Stomach smooth muscle (tissue), 2 donors: Measurements from ENCODE around the gene MCCC1.
"Not testable (repeated sequence)": the region's sequence is repeated elsewhere in the genome, so short reads cannot be mapped to it uniquely, and the experiment has no call there.

Source experiments
- H3K27ac ChIP-seq: one replicate; pipeline ENCODE4 v1.7.0; 2013; ENCODE audit warnings: mild to moderate bottlenecking, low read length, inconsistent platforms
- H3K27me3 ChIP-seq, 2 donors: one replicate each; pipeline ENCODE4 v1.7.0; 2013; ENCODE audit warnings: low read length in 2 of 2; ENCODE audit not compliant: insufficient read depth in 2 of 2, control insufficient read depth in 1 of 2
- H3K36me3 ChIP-seq, 2 donors: one replicate each; pipeline ENCODE4 v1.7.0; 2013; ENCODE audit warnings: low read length in 2 of 2; ENCODE audit not compliant: control insufficient read depth in 2 of 2, insufficient read depth in 2 of 2
- H3K4me1 ChIP-seq: one replicate; pipeline ENCODE4 v1.7.0; 2013; ENCODE audit warnings: low read length; ENCODE audit not compliant: control insufficient read depth, insufficient read depth
- H3K4me3 ChIP-seq, 2 donors: one replicate each; pipeline ENCODE4 v1.7.0; 2013; ENCODE audit warnings: low read length in 2 of 2
- H3K9ac ChIP-seq, 2 donors: one replicate each; pipeline ENCODE4 v1.7.0; 2013; ENCODE audit warnings: low read length in 2 of 2, mild to moderate bottlenecking in 1 of 2
- H3K9me3 ChIP-seq, 2 donors: one replicate each; pipeline ENCODE4 v1.7.0; 2013; ENCODE audit warnings: low read length in 2 of 2; ENCODE audit not compliant: control insufficient read depth in 2 of 2
- donor health status: healthy.
- donor health status: Pancreatic carcinoma.

MCCC1 gene

DNA sequence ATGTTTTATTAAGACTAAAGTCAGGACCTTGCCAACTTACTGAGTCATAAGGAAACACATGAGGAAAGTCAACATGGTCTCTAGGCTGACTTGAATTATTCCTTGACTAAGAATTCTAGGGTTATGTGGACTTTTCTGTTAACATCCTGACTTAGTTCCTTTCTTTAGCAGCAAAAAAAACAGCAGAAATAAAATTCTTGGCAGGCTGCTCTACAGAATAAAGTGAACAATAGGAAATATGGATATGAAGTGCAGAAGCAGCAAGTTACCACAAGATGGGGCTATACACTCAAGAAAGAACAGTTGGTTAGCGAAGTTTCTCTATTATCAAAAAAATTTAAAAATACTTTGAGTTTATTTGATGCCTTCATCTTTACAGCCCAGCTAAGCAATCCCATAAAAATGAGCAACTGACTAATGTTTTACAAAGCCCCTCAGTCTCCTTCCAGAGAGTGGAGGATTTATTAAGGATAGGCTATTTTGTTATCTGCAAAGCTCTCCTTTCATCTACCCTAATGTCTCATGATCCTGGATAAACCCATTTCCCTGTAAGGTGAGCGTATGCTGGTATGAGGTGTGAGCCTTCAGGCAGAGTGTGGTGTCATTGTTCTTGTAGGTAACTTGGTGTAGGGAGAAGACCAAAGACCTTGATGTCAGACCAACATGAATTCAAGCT is 23.1 kb upstream of the MCCC1 start:
- Histone ChIP-seq H3K9me3 (no peaks in the 10 kb centered on the region), H3K4me1 (no peaks in the 10 kb centered on the region), H3K27ac (no peak overlapping the region), H3K27me3 (no peaks in the 10 kb centered on the region), H3K9ac (no peak overlapping the region), H3K36me3 (no peaks in the 10 kb centered on the region), H3K4me3 (no peak overlapping the region)

DNA sequence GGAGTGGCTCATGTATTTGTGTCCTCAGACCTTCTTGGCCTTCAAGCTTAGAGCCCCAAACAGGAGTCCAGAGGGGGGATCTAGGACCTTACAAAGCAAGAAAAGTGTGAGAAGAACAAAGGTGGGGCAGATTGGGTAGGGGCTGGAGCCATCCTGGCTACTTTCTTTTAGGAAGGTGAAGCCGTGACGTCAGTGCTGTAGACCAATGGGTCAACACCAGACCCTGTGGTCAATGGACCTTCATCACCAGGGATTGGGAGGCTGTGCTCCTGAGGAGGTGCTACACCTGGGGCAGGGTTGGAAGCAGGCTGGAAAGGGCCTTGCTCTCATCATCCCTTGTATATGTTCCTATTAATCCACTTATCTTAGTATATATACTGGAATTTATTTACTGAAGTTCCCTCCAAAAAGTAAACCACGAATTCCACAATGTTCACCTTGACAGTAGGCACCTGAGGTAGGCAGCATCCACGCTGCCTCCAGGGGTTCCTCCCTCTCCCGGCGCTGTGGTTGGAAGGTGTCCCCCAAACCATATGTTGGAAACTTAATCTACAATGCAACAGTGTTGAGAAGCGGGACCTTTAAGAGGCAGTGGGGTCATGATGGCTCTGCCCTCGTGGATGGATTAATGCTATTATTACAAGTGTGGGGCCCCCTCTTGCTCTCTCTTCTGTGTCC is 21.4 kb upstream of the MCCC1 start:
- Histone ChIP-seq H3K27me3 (peaks cover 3 to 4% of the 10 kb centered on the region in 2 donors), H3K36me3 (no peaks in the 10 kb centered on the region), H3K27ac (no peak overlapping the region), H3K4me1 (no peaks in the 10 kb centered on the region), H3K4me3 (no peak overlapping the region), H3K9me3 (no peaks in the 10 kb centered on the region), H3K9ac (no peak overlapping the region)

DNA sequence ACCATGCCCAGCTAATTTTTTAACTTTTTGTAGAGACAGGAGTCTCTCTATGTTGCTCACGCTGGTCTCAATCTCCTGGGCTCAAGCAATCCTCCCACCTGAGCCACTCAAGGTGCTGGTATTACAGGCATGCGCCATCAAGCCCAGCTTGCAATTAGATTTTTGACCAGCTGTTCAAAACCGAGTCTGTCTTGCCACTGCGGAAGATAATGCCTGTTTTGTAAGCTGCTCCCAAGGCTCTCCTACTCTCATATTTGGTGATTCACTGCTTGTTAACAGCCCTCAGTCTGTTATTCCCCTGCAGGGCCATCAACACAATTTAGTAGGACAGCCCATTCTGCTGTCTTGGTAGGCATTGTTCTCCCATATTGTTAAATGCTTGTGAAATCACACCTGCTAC is 17.8 kb upstream of the MCCC1 start:
- Histone ChIP-seq H3K36me3 (no peaks in the 10 kb centered on the region), H3K9ac (no peak overlapping the region), H3K27ac (no peak overlapping the region), H3K4me3 (no peak overlapping the region), H3K27me3 (peaks cover 7 to 12% of the 10 kb centered on the region in 2 donors), H3K9me3 (no peaks in the 10 kb centered on the region), H3K4me1 (no peaks in the 10 kb centered on the region)

DNA sequence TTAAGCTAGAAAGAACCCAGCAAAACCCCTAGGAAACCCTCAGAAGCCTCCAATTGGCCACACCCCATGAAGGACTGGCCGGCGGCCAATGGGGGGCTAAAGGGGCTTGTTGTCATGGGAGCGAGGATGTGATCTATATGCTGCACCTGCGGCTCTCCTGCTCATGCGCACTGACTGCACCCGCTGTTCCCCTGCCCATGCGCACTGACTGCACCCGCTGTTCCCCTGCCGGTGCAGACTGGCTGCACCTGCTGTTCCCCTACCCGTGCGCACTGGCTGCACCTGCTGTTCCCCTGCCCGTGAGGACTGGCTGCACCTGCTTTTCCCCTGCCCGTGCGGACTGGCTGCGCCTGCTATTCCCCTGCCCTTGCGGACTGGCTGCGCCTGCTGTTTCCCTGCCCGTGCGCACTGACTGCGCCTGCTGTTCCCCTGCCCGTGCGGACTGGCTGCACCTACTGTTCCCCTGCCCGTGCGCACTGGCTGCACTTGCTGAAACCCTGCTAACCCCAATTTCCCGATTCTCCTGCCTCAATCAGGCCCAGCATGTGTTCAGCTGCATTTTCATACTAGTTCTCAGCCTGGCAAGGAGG is 16.8 kb upstream of the MCCC1 start:
- H3K27me3 ChIP-seq: peaks cover 7 to 12% of the 10 kb centered on the region in 2 donors
- H3K4me3 ChIP-seq: no peak overlapping the region
- H3K27ac ChIP-seq: no peak overlapping the region

DNA sequence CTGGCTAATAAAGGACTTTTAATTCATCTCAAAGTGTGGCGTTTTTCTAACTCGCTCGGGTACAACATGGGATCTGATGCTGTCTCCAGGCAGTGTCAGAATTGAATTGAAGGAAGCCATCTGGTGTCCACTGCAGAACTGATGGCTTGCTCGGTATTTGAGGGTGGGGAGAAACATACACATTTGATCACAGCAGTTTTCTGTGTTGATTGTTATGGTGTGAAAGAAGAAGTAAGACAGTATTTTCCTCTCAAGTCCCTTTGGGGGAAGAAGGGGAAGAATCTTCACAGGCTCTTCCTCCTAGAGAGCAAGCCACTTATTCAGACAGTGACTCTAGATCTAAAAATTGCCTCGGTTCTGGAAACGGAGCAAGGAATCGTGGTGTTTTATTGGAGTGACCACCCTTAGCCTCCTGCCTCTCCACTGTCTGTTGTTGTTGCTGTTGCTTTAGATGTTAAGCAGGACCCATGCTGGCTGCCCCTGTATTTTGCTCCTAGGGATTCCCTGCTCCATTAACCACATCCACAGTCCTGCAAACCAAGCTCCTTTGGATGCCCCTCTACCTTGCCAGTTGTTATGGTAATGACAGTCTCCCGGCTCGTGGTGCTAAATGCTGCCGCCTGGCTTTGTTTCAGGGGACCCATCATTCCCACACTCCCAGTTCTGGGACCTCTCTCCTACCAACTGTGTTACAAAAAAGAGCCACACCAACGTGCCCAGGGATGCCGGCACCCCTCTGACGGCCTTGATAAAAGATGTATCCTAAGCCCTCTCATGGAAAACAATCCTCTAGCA is 15.3 kb upstream of the MCCC1 start:
- H3K36me3 ChIP-seq: no peaks in the 10 kb centered on the region
- no peak overlapping the region for H3K9ac ChIP-seq
- peaks cover 7 to 12% of the 10 kb centered on the region in 2 donors for H3K27me3 ChIP-seq
- no peaks in the 10 kb centered on the region for H3K9me3 ChIP-seq
- no peaks in the 10 kb centered on the region for H3K4me1 ChIP-seq
- H3K27ac ChIP-seq: no peak overlapping the region
- no peak overlapping the region for H3K4me3 ChIP-seq

More for the DNA sequence above, 16.8 kb upstream of the MCCC1 start:
- H3K9ac ChIP-seq: no peak overlapping the region
- H3K4me1 ChIP-seq: no peaks in the 10 kb centered on the region
- H3K9me3 ChIP-seq: no peaks in the 10 kb centered on the region
- H3K36me3 ChIP-seq: no peaks in the 10 kb centered on the region

DNA sequence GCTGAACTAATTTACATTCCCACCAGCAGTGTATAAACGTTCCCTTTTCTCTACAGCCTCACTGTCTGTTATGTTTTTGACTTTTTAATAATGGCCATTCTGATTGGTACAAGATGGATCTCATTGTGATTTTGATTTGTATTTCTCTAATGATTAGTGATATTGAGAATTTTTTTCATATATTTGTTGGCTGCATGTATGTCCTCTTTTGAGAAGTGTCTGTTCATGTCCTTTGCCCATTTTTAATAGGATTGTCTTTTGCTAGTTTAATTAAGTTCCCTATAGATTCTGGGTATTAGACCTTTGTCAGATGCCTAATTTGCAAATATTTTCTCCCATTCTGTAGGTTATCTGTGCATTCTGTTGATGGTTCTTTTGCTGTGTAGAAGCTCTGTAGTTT is 10.6 kb upstream of the MCCC1 start:
- H3K27me3 ChIP-seq, H3K9ac ChIP-seq, H3K4me3 ChIP-seq, H3K36me3 ChIP-seq, H3K9me3 ChIP-seq, H3K4me1 ChIP-seq, H3K27ac ChIP-seq: not testable (repeated sequence)

DNA sequence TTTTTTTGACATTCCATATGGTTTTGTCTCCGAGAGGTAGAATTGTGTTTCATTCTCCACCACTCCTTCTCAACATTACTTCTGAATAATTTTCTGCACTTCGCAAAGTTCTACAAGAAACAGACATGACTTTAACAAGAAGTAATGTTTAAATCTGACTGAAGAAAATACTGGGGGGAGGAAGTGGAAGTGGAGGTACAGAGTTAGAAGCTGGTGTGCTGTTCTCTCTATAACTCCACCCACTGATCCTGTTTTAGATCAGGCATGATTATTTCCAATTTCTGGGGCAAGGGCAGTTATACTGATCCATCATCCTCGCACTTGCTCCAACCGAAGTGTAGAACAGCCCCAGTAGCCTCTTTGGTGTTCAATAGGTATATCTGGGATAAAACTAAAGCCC is 9.2 kb upstream of the MCCC1 start:
- Histone ChIP-seq H3K27me3 (no peaks in the 10 kb centered on the region), H3K27ac (no peak overlapping the region), H3K9me3 (no peaks in the 10 kb centered on the region), H3K36me3 (no peaks in the 10 kb centered on the region), H3K9ac (no peak overlapping the region), H3K4me1 (no peaks in the 10 kb centered on the region), H3K4me3 (no peak overlapping the region)

DNA sequence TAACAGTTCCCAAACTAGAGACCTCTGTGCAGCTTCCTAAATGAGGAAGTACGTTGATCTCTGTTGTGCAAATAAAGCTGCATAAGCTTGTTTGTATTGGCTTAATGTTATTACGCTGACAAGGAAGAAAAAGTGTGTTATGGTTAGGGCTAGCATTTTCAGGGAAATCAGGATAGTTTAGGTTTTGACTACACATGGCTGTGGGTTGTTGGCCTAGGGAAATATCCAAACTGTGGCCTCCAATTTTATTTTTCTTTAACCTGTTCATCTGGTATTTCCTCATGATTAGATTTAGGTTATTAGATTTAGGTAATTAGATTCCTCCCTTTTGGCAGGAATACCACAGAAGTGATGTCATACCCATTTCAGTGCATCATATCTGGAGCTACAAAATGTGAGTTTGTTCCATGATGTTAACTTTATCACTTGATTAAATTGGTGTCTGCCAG is 8.7 kb upstream of the MCCC1 start:
- Histone ChIP-seq H3K9ac (no peak overlapping the region), H3K9me3 (no peaks in the 10 kb centered on the region), H3K4me3 (no peak overlapping the region), H3K36me3 (no peaks in the 10 kb centered on the region), H3K27me3 (no peaks in the 10 kb centered on the region), H3K4me1 (no peaks in the 10 kb centered on the region), H3K27ac (no peak overlapping the region)

DNA sequence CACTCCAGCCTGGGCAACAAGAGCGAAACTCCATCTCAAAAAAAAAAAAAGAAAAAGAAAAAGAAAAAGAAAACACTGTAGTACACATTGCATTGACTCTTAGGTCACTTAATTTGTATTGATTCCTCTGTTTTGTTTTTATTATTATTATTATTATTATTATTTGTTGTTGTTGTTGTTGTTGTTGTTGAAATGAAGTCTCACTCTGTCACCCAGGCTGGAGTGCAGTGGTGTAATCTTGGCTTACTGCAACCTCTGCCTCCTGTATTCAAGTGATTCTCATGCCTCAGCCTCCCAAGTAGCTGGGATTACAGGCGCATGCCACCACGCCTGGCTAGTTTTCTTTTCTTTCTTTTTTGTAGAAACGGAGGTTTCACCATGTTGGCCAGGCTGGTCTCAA is 8.1 kb upstream of the MCCC1 start:
- not testable (repeated sequence) for H3K27ac ChIP-seq, H3K4me3 ChIP-seq, H3K4me1 ChIP-seq, H3K9me3 ChIP-seq, H3K9ac ChIP-seq, H3K36me3 ChIP-seq, H3K27me3 ChIP-seq

DNA sequence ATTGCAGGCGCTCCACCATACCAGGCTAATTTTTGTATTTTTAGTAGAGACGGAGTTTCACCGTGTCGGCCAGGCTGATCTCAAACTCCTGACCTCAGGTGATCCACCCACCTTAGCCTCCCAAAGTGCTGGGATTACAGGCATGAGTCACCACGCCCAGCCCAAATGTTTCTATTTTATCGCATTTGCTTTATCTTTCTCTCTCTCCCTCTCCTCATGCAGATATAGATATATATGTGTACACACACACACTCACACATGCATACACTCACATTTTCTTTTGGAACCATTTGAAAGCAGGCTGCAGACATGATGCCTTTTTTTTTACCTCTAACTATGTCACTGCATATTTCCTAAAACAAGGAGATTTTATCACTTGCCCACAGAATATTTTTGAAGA is 7.3 kb upstream of the MCCC1 start:
- no peaks in the 10 kb centered on the region for H3K9me3 ChIP-seq
- no peaks in the 10 kb centered on the region for H3K4me1 ChIP-seq
- H3K36me3 ChIP-seq: no peaks in the 10 kb centered on the region
- no peak overlapping the region for H3K4me3 ChIP-seq
- no peak overlapping the region for H3K9ac ChIP-seq
- H3K27me3 ChIP-seq: no peaks in the 10 kb centered on the region
- no peak overlapping the region for H3K27ac ChIP-seq
